IPS DF 6.9 (cell line): Measurements from ENCODE around the gene SLC25A26.
"Not testable (repeated sequence)": the region's sequence is repeated elsewhere in the genome, so short reads cannot be mapped to it uniquely, and the experiment has no call there.

Source experiments
- DNase-seq: peaks from one replicate; pipeline ENCODE4 v3.0.0-alpha.2; 2013; ENCODE audit warnings: low read depth, low spot score
- H3K27ac ChIP-seq: one replicate; pipeline ENCODE4 v1.5.1; 2013; ENCODE audit warnings: low read length, control low read depth
- H3K27me3 ChIP-seq: 2 replicates; pipeline ENCODE4 v1.6.1; 2013; ENCODE audit warnings: mild to moderate bottlenecking, low read length; ENCODE audit not compliant: control insufficient read depth, insufficient read depth
- H3K36me3 ChIP-seq: 2 replicates; pipeline ENCODE4 v1.6.1; 2013; ENCODE audit warnings: low read length; ENCODE audit not compliant: control insufficient read depth, insufficient read depth
- H3K4me1 ChIP-seq: 2 replicates; pipeline ENCODE4 v1.6.1; 2013; ENCODE audit warnings: low read length; ENCODE audit not compliant: control insufficient read depth, insufficient read depth
- H3K4me3 ChIP-seq: 2 replicates; pipeline ENCODE4 v1.5.1; 2013; ENCODE audit warnings: mild to moderate bottlenecking, low read length
- H3K9me3 ChIP-seq: 2 replicates; pipeline ENCODE4 v1.6.1; 2013; ENCODE audit warnings: low read length, inconsistent platforms; ENCODE audit not compliant: control insufficient read depth, insufficient read depth
- WGBS: extraction: QIAGEN DNeasy Blood & Tissue Kit; methylation state at CpG from one replicate; pipeline ENCODE4 v1.1.7; 2013; ENCODE audit warnings: mixed read lengths, missing lambda C conversion rate; ENCODE audit not compliant: insufficient read length, insufficient coverage; 5-methylcytosine and 5-hydroxymethylcytosine counted together

Gene SLC25A26

DNA sequence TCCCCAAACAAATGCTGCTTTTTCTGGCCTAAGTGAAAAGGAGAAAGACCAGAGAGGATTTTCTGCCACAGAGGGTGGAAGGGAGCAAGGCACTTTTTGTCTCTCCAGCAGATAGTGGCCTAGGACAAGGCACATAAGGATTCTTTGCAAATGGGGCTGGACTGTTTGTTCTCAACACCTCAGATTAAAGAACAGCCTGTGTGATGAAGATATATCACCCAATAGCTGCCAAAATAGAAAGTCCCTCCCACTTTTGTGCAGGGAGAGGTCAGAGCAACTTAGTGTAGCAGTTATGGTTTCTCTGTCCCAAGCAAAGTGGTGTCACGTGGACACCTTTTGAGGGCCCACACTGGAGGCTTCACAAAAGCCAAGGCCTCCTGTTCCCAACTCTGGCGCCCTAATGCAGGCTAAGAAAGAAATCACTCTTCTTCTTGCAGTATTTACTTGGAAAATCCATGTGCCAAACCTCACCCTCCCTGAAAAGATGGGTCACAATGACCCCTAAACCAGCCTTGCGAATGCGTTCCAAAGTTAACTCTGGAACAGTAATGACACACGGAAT, 195.1 kb downstream of the SLC25A26 start:
- H3K27ac ChIP-seq = no peak overlapping the region
- H3K9me3 ChIP-seq = no peaks in the 10 kb centered on the region
- WGBS = no CpG with 5 or more reads among the region's 5 CpGs
- no peak for DNase-seq
- peaks cover 9% of the 10 kb centered on the region for H3K4me1 ChIP-seq
- H3K36me3 ChIP-seq = peaks cover 27% of the 10 kb centered on the region
- H3K4me3 ChIP-seq = no peak overlapping the region
- no peaks in the 10 kb centered on the region for H3K27me3 ChIP-seq

DNA sequence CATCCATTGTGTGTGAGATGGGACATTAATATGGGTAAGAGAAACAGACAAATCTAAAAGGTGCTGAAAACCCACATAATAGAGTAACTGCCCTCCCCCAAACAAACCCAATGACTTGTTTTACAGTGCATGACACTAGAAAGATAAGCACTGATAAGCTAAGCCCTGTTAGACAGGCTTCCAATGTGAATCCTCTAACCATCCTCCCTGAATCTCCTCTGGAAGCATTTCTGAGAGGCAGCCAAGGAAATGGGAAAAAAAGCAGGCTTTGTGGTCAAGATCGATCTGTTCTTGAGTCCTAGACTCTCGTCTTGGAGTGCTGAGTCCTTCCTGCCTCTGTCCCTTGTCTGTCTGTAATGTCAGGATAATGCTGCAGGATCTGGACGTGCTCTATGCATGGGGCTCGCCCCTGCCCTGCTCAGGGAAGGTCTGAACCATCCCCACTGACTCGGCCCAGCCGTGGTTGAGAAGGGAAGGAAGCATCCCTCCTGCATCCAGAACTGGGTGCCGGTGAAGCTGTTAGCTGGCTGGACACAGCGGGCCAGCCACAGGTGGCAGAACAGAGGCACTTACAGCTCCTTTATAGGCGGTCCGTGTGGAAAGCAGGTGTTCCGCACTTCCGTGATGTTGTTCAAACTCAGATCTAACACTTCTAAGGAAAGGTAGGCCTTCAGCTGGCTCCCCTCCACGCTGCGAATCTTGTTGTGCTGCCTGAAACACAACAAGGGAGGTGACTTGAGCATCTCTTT, 195.9 kb downstream of the SLC25A26 start:
- Histone ChIP-seq H3K27ac (no peak overlapping the region), H3K4me1 (peaks cover 9% of the 10 kb centered on the region), H3K36me3 (peaks cover 29% of the 10 kb centered on the region), H3K9me3 (peaks cover under 1% of the 10 kb centered on the region; the same call in 1 of the 2 replicates), H3K27me3 (no peaks in the 10 kb centered on the region), H3K4me3 (no peak overlapping the region)
- WGBS = no CpG with 5 or more reads among the region's 14 CpGs
- DNase-seq = no peak

DNA sequence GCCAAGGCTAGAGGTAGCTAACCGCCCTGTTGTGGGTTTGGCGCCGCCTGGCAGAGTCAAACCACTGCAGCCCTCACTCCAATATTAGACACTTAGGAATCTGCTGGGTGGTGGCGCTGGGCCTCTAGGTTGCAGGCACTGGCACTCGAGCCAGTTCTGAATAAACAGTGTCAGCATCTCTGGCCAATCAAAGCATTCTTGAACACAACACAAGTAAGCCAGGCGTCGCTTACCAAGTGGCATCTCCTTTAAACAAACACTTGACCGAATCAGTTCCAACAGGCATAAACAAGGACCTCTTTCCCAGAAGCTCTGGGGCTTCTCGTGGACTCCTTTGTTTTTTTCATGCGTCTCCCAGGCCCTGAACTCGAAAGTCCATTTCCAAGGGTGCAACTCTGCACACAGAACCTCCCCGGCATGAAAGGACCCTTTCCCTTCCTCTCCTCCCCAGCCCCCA, 197.7 kb downstream of the SLC25A26 start:
- H3K36me3 ChIP-seq = peaks cover 14% of the 10 kb centered on the region
- peaks cover 1% of the 10 kb centered on the region; the same call in 1 of the 2 replicates for H3K9me3 ChIP-seq
- no peaks in the 10 kb centered on the region for H3K27me3 ChIP-seq
- H3K27ac ChIP-seq = no peak overlapping the region
- WGBS = no CpG with 5 or more reads among the region's 12 CpGs
- no peak for DNase-seq
- H3K4me1 ChIP-seq = peaks cover 6% of the 10 kb centered on the region
- no peak overlapping the region for H3K4me3 ChIP-seq

DNA sequence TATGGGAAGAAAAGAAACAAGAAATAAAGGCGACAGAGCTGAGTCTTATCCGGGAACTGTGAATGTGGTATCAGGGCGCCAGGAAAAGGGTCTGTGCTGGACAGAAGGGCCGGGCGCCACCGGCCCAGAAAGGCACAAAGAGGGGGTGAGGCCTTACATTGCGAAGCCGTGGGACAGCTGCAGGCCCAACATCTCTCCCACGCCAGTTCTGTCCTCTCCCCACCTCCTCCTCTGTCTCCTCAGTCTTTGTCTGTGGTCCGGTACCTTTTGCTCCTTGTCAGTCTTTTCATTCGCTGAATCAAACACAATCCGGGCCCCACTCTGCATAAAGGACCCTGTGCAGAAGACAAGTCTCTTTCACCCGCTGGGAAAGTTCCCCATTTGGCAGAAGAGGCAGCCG, 198.2 kb downstream of the SLC25A26 start:
- Histone ChIP-seq H3K27me3 (no peaks in the 10 kb centered on the region), H3K4me3 (no peak overlapping the region), H3K36me3 (peaks cover 13% of the 10 kb centered on the region), H3K4me1 (peaks cover 6% of the 10 kb centered on the region), H3K9me3 (peaks cover 1% of the 10 kb centered on the region; the same call in 1 of the 2 replicates), H3K27ac (no peak overlapping the region)
- no CpG with 5 or more reads among the region's 14 CpGs for WGBS
- DNase-seq = no peak

DNA sequence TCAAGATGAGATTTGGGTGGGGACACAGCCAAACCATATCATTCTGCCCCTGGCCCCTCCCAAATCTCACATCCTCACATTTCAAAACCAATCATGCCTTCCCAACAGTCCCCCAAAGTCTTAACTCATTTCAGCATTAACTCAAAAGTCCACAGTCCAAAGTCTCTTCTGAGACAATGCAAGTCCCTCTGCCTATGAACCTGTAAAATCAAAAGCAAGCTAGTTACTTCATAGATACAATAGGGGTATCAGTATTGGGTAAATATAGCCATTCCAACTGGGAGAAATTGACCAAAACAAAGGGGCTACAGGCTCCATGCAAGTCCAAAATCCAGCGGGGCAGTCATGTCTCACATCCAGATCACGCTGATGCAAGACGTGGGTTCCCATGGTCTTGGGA, 200.3 kb downstream of the SLC25A26 start:
- not testable (repeated sequence) for H3K9me3 ChIP-seq, H3K4me1 ChIP-seq, H3K4me3 ChIP-seq, H3K27ac ChIP-seq, DNase-seq, H3K27me3 ChIP-seq
- WGBS = no CpG with 5 or more reads among the region's 3 CpGs
- peaks cover 13% of the 10 kb centered on the region for H3K36me3 ChIP-seq

DNA sequence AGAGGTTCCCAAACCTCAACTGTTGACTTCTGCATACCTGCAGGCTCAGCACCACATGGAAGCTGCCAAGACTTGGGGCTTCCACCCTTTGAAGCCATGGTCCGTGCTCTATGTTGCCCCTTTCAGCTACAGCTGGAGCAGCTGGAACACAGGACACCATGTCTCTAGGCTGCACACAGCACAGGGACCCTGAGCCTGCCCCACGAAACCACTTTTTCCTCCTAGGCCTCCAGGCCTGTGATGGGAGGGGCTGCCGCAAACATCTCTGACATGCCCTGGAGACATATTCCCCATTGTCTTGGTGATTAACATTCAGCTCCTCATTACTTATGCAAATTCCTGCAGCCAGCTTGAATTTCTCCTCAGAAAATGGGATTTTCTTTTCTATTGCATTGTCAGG, 201.1 kb downstream of the SLC25A26 start:
- not testable (repeated sequence) for H3K36me3 ChIP-seq, H3K9me3 ChIP-seq, H3K27me3 ChIP-seq, H3K27ac ChIP-seq, H3K4me1 ChIP-seq, DNase-seq, H3K4me3 ChIP-seq
- no CpG with 5 or more reads among the region's 3 CpGs for WGBS

DNA sequence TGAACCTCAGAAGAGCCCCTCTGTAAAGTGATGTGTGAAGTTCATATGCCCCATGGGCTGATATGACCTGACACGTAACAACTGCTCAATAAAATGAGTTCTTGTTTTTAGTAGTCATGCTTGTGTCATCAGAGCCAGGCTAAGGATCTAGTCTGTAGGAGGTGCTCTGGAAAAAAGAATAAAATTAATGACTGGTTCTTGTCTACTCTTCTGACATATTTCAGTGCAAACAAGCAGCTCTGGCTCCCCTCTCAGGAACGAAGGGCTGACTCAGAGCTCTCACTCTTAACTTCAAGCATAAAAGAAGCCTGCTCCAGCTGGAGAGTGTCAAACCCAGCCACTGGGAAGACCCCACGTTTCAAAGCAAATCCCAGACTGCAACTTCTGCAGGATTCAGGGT, 203.0 kb downstream of the SLC25A26 start:
- Histone ChIP-seq H3K36me3 (peaks cover 6% of the 10 kb centered on the region; the same call in 1 of the 2 replicates), H3K4me3 (no peak overlapping the region)

GRCh38 chr3:66425032-66425431, 204.2 kb downstream of the SLC25A26 start:
- H3K27me3 ChIP-seq = no peaks in the 10 kb centered on the region
- H3K9me3 ChIP-seq = peaks cover 1% of the 10 kb centered on the region; the same call in 1 of the 2 replicates
- H3K4me3 ChIP-seq = no peak overlapping the region
- no peak overlapping the region for H3K27ac ChIP-seq
- WGBS = no CpG with 5 or more reads among the region's 5 CpGs
- DNase-seq = no peak
- H3K36me3 ChIP-seq = peaks cover 6% of the 10 kb centered on the region; the same call in 1 of the 2 replicates
- peaks cover 4% of the 10 kb centered on the region for H3K4me1 ChIP-seq

More for the DNA sequence above, 203.0 kb downstream of the SLC25A26 start:
- H3K27ac ChIP-seq = no peak overlapping the region
- peaks cover 6% of the 10 kb centered on the region for H3K4me1 ChIP-seq
- no CpG with 5 or more reads among the region's 3 CpGs for WGBS
- H3K27me3 ChIP-seq = no peaks in the 10 kb centered on the region
- no peak for DNase-seq
- H3K9me3 ChIP-seq = peaks cover 1% of the 10 kb centered on the region; the same call in 1 of the 2 replicates

DNA sequence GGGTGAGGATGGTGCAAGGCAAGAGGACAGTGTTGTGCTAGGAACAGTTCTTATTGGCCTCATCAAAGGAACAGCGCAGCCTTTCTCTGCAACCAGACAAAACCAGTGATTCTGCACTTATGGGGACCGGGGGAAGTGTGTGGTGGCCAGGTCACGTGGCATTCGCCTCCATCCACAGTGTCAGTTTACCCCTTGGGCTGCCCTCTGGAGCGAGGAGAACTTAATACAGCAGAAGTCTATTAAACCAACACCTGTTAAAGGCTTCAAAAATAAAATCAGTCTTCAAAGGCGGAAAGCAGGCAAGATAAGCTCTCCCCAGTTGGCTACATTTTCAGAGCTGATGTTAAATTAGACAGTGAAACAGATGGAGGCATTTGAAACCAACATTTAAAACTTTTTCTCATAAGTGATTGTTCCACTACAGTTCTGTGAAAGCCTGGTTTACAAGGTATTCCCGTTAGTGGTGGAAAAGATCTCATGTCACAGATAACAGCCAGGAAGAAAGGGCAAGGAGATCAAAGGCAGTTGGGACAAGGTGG, 204.8 kb downstream of the SLC25A26 start:
- Histone ChIP-seq H3K27ac (no peak overlapping the region), H3K36me3 (peaks cover 4% of the 10 kb centered on the region; the same call in 1 of the 2 replicates), H3K4me3 (no peak overlapping the region), H3K4me1 (peaks cover 9% of the 10 kb centered on the region), H3K9me3 (peaks cover 1% of the 10 kb centered on the region; the same call in 1 of the 2 replicates), H3K27me3 (no peaks in the 10 kb centered on the region)
- WGBS = no CpG with 5 or more reads among the region's 7 CpGs
- no peak for DNase-seq

DNA sequence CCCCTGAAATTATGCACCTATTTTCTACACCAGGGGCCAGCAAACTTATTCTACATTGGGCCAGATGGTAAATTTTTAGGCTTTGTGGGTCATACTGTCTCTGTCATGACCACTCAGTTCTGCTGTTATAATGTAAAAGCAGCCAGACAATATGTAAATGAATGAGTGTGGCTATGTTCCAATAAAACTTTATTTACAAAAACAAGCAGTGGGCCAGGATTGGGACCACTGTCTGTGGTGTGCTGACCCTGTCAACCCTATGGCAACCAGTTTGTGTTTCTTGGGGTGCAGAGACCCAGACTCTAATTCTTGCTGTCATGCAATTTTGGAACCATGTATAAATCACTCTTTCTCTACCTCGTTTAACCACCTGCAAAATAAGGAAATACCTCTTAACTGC, 205.3 kb downstream of the SLC25A26 start:
- no peak overlapping the region for H3K27ac ChIP-seq
- no peak for DNase-seq
- H3K27me3 ChIP-seq = no peaks in the 10 kb centered on the region
- H3K4me1 ChIP-seq = peaks cover 9% of the 10 kb centered on the region
- peaks cover 1% of the 10 kb centered on the region; the same call in 1 of the 2 replicates for H3K9me3 ChIP-seq
- peaks cover 3% of the 10 kb centered on the region; the same call in 1 of the 2 replicates for H3K36me3 ChIP-seq
- H3K4me3 ChIP-seq = no peak overlapping the region
- no CpG with 5 or more reads among the region's 1 CpG for WGBS
